Mesenchymal stem cell (in vitro differentiated cells and primary cell): ENCODE measurements around the gene TCF7. TPM values are rescaled to one million over a fixed set of nuclear protein-coding genes. Genes with fewer than 3 reads are reported as not detected.

ENCODE experiments used
- DNase-seq: peaks from one replicate; pipeline ENCODE4 v3.0.0-alpha.2; 2013
- H2AFZ ChIP-seq: one replicate; pipeline ENCODE4 v1.6.1; 2013; ENCODE audit warnings: low read depth, mild to moderate bottlenecking, control low read depth, inconsistent platforms, low read length, moderate library complexity
- H2AK5ac ChIP-seq: 2 replicates; pipeline ENCODE4 v1.6.1; 2013; ENCODE audit warnings: low read length, moderate library complexity, mild to moderate bottlenecking, inconsistent platforms; ENCODE audit not compliant: severe bottlenecking
- H2BK120ac ChIP-seq: one replicate; pipeline ENCODE4 v1.6.1; 2013; ENCODE audit warnings: low read depth, mild to moderate bottlenecking, inconsistent platforms, low read length, moderate library complexity
- H2BK12ac ChIP-seq, 2 experiments: one replicate each; pipeline ENCODE4 v1.6.1; 2013; ENCODE audit warnings: inconsistent platforms in 2 of 2, low read length in 2 of 2, mild to moderate bottlenecking in 2 of 2, moderate library complexity in 2 of 2, control low read depth in 1 of 2
- H2BK15ac ChIP-seq: one replicate; pipeline ENCODE4 v1.6.1; 2013; ENCODE audit warnings: mild to moderate bottlenecking, low read depth, inconsistent platforms; ENCODE audit not compliant: poor library complexity, severe bottlenecking
- H2BK5ac ChIP-seq: 2 replicates; pipeline ENCODE4 v1.6.1; 2013; ENCODE audit warnings: low read depth, mild to moderate bottlenecking, low read length, control low read depth, inconsistent platforms; ENCODE audit not compliant: poor library complexity, severe bottlenecking
- H3K14ac ChIP-seq, 2 experiments: one replicate each; pipeline ENCODE4 v1.6.1; 2013; ENCODE audit warnings: inconsistent platforms in 2 of 2, low read length in 2 of 2, control low read depth in 1 of 2, mild to moderate bottlenecking in 1 of 2, moderate library complexity in 1 of 2
- H3K18ac ChIP-seq, 2 experiments: one replicate each; pipeline ENCODE4 v1.6.1; 2013; ENCODE audit warnings: inconsistent platforms in 2 of 2, low read length in 2 of 2, control low read depth in 1 of 2, low read depth in 1 of 2, mild to moderate bottlenecking in 1 of 2
- H3K23ac ChIP-seq, 2 experiments: one replicate each; pipeline ENCODE4 v1.6.1; 2013; ENCODE audit warnings: inconsistent platforms in 2 of 2, low read length in 2 of 2, mild to moderate bottlenecking in 2 of 2, moderate library complexity in 2 of 2, control low read depth in 1 of 2
- H3K27ac ChIP-seq: 2 replicates; pipeline ENCODE4 v1.5.1; 2013; ENCODE audit warnings: mild to moderate bottlenecking, moderate library complexity, low read length, control low read depth, inconsistent platforms; ENCODE audit not compliant: poor library complexity, severe bottlenecking
- H3K27me3 ChIP-seq, 2 experiments: 2 replicates each; pipeline versions ENCODE4 v1.6.1 to v1.7.0; 2013; ENCODE audit warnings: low read length in 2 of 2, mild to moderate bottlenecking in 2 of 2, moderate library complexity in 2 of 2, control low read depth in 1 of 2, inconsistent platforms in 1 of 2; ENCODE audit not compliant: control insufficient read depth in 1 of 2, insufficient read depth in 1 of 2
- H3K36me3 ChIP-seq, 2 experiments: 2 replicates each; pipeline versions ENCODE4 v1.6.1 to v1.7.0; 2013; ENCODE audit warnings: low read length in 2 of 2, control low read depth in 1 of 2, inconsistent platforms in 1 of 2, low read depth in 1 of 2, mild to moderate bottlenecking in 1 of 2; ENCODE audit not compliant: insufficient read depth in 2 of 2, control insufficient read depth in 1 of 2
- H3K4ac ChIP-seq, 2 experiments: one replicate each; pipeline ENCODE4 v1.6.1; 2013; ENCODE audit warnings: inconsistent platforms in 2 of 2, low read length in 2 of 2, mild to moderate bottlenecking in 2 of 2, moderate library complexity in 2 of 2, control low read depth in 1 of 2, low read depth in 1 of 2
- H3K4me1 ChIP-seq: 2 replicates; pipeline ENCODE4 v1.6.1; 2013; ENCODE audit warnings: low read depth, low read length, control low read depth; ENCODE audit not compliant: control insufficient read depth, insufficient read depth
- H3K4me2 ChIP-seq: 2 replicates; pipeline ENCODE4 v1.6.1; 2013; ENCODE audit warnings: low read length, mild to moderate bottlenecking, inconsistent platforms; ENCODE audit not compliant: poor library complexity, severe bottlenecking
- H3K4me3 ChIP-seq, 2 experiments: 2 replicates each; pipeline versions ENCODE4 v1.5.1 to v1.7.0; 2013; ENCODE audit warnings: low read length in 2 of 2, mild to moderate bottlenecking in 2 of 2, control low read depth in 1 of 2, low read depth in 1 of 2; ENCODE audit not compliant: insufficient read depth in 1 of 2
- H3K79me1 ChIP-seq: replicated peaks from 2 replicates; pipeline ENCODE4 v1.6.1; 2013; ENCODE audit warnings: mild to moderate bottlenecking, control low read depth, low read length, inconsistent platforms; ENCODE audit not compliant: poor library complexity, severe bottlenecking
- H3K9ac ChIP-seq: 2 replicates; pipeline ENCODE4 v1.7.0; 2013; ENCODE audit warnings: mild to moderate bottlenecking, low read length, moderate library complexity
- H3K9me3 ChIP-seq: 2 replicates; pipeline ENCODE4 v1.7.0; 2013; ENCODE audit warnings: mild to moderate bottlenecking, low read length; ENCODE audit not compliant: control insufficient read depth
- H4K8ac ChIP-seq: one replicate; pipeline ENCODE4 v1.6.1; 2013; ENCODE audit warnings: inconsistent platforms, mild to moderate bottlenecking, low read length, moderate library complexity
- H4K91ac ChIP-seq: one replicate; pipeline ENCODE4 v1.6.1; 2013; ENCODE audit warnings: mild to moderate bottlenecking, low read length, inconsistent platforms
- WGBS: methylation state at CpG from one replicate; pipeline ENCODE4 v1.1.7; 2013; ENCODE audit warnings: mixed read lengths; 5-methylcytosine and 5-hydroxymethylcytosine counted together
- small RNA-seq: library from polyadenylated mRNA; stranded (forward); fragments of <200 nt; extraction: miRNeasy Mini kit (QIAGEN cat#:217004); gene quantifications from one replicate; pipeline ENCODE3, GENCODE V24; 2013; ENCODE audit warnings: low read depth

Gene TCF7

DNA sequence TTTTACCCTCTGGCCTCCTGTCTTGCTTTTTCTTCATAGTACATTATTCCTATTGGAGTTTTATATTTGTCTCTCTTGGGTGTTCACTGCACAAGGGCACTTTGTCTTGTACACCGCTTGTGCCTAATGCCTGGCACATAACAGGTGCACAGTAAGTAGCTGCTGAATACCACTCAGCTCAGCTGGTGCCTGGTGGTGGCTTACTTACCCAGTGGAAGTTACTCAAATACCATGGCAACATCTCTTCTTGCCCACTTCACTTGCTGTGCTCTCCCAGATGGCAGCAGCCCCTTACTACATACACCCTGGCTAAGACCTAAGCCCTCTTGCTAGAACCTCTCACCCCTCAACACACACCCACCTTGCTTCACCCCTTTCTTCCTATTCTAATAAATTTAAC lies 73.6 kb downstream of the TCF7 start:
- no peak overlapping the region for H3K4ac ChIP-seq
- no peak overlapping the region for H2BK120ac ChIP-seq
- no peak overlapping the region for H3K18ac ChIP-seq
- peaks cover 10% of the 10 kb centered on the region for H3K79me1 ChIP-seq
- 96% methylated on average over 1 of the region's 1 CpG for WGBS
- no peak overlapping the region for H2AK5ac ChIP-seq
- no peak for DNase-seq
- H3K9me3 ChIP-seq, result no peaks in the 10 kb centered on the region
- H3K14ac ChIP-seq, result no peak overlapping the region
- H4K8ac ChIP-seq, result no peak overlapping the region
- H2BK12ac ChIP-seq, result no peak overlapping the region
- H3K9ac ChIP-seq, result no peak overlapping the region
- H3K4me3 ChIP-seq, result no peak overlapping the region
- H2BK15ac ChIP-seq, result no peak overlapping the region
- no peaks in the 10 kb centered on the region for H3K27me3 ChIP-seq
- no peaks in the 10 kb centered on the region for H3K36me3 ChIP-seq
- H3K4me2 ChIP-seq, result no peak overlapping the region
- H2BK5ac ChIP-seq, result no peak overlapping the region
- no peak overlapping the region for H3K27ac ChIP-seq
- no peak overlapping the region for H2AFZ ChIP-seq
- H3K23ac ChIP-seq, result no peak overlapping the region
- no peak overlapping the region for H4K91ac ChIP-seq
- peaks cover 4% of the 10 kb centered on the region for H3K4me1 ChIP-seq

DNA sequence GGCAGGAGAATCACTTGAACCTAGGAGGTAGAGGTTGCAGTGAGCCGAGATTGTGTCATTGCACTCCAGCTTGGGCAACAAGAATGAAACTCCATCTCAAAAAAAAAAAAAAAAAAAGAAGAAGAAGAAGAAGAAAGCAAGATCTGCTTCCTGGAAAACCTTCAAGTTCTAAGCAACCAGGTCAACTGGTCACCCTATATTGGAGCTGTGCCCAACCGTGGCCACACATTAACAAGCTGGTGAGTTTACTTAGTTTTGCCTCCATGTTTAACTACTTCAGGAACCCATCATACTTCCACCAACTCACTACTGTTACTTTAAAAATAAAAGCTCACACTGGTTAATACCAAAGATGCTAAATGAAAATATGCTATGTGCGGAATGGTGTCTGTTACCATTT lies 74.5 kb downstream of the TCF7 start:
- H3K23ac ChIP-seq, result no peak overlapping the region
- H2BK12ac ChIP-seq, result no peak overlapping the region
- H2BK120ac ChIP-seq, result no peak overlapping the region
- no peak overlapping the region for H3K9ac ChIP-seq
- no peaks in the 10 kb centered on the region for H3K27me3 ChIP-seq
- DNase-seq, result no peak
- H4K8ac ChIP-seq, result no peak overlapping the region
- no peaks in the 10 kb centered on the region for H3K9me3 ChIP-seq
- no peak overlapping the region for H3K18ac ChIP-seq
- H3K4me3 ChIP-seq, result no peak overlapping the region
- no peaks in the 10 kb centered on the region for H3K36me3 ChIP-seq
- no peak overlapping the region for H2AFZ ChIP-seq
- H2BK15ac ChIP-seq, result no peak overlapping the region
- H3K4me2 ChIP-seq, result no peak overlapping the region
- H3K4me1 ChIP-seq, result peaks cover 4% of the 10 kb centered on the region
- H2AK5ac ChIP-seq, result no peak overlapping the region
- peaks cover 12% of the 10 kb centered on the region for H3K79me1 ChIP-seq
- WGBS, result 94% methylated on average over 1 of the region's 3 CpGs
- H3K14ac ChIP-seq, result no peak overlapping the region
- H4K91ac ChIP-seq, result no peak overlapping the region
- H3K27ac ChIP-seq, result no peak overlapping the region
- H2BK5ac ChIP-seq, result no peak overlapping the region
- H3K4ac ChIP-seq, result no peak overlapping the region

DNA sequence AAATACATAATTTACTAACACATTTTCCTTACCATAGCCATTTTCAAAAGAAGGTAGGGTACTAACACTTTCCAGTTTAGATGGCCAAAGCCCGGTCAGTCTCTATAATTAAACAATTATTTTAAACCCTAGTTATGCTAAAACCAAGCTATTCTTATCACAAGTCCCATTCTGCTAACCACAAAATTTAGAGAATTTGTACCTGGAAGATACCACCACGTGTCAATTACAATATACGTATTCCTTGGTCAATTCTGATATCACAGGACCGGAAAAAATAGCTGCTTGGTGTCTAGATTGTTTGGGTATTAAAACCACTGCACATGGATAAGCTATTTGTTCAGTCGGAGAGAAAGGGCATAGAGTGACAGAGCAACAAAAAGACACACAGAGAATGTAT lies 81.2 kb downstream of the TCF7 start:
- Histone ChIP-seq H4K8ac (no peak overlapping the region), H3K4me2 (no peak overlapping the region), H3K23ac (no peak overlapping the region), H2BK15ac (no peak overlapping the region), H3K4me1 (no peaks in the 10 kb centered on the region), H2BK120ac (no peak overlapping the region), H3K4me3 (no peak overlapping the region), H2BK5ac (no peak overlapping the region), H3K27ac (no peak overlapping the region), H3K14ac (no peak overlapping the region), H2AK5ac (no peak overlapping the region), H3K9me3 (no peaks in the 10 kb centered on the region), H3K18ac (no peak overlapping the region), H3K79me1 (peaks cover 18% of the 10 kb centered on the region), H3K36me3 (peaks cover 13 to 57% of the 10 kb centered on the region in 2 experiments), H4K91ac (no peak overlapping the region), H3K4ac (no peak overlapping the region), H2AFZ (no peak overlapping the region), H2BK12ac (no peak overlapping the region), H3K9ac (no peak overlapping the region), H3K27me3 (no peaks in the 10 kb centered on the region)
- DNase-seq, result no peak
- 88% methylated on average over 5 of the region's 5 CpGs for WGBS

Small RNA genes lying within 50 kb of the gene (small RNA-seq; reads per million reads assigned to genes)
- gene AC008608.1, result not detected
